GM23338 (cell line): ENCODE measurements around the gene TPM1. TPM values are rescaled to one million over a fixed set of nuclear protein-coding genes. Genes with fewer than 3 reads are reported as not detected.
A peak's percentile ranks its signal among the peaks of the same experiment; 100 is the strongest.
"Not testable (repeated sequence)": the region's sequence is repeated elsewhere in the genome, so short reads cannot be mapped to it uniquely, and the experiment has no call there.

Source experiments
- ATAC-seq: fragments of 200-7000 bp; cut with Tn5 transposase; 3 replicates; pipeline ENCODE4 v1.9.1; 2020
- DNase-seq: peaks from one replicate; pipeline ENCODE4 v3.0.0-alpha.2; 2015; ENCODE audit warnings: low spot score
- H2AFZ ChIP-seq: fragments of 200-600 bp; sonication (generic); 2 replicates; pipeline ENCODE4 v1.8.0; 2016; ENCODE audit warnings: antibody characterized with exemption, mild to moderate bottlenecking, moderate library complexity
- H3F3A ChIP-seq: fragments of 200-600 bp; sonication (generic); replicated peaks from 2 replicates; pipeline ENCODE4 v1.8.0; 2017; ENCODE audit warnings: antibody characterized with exemption, mixed run types, low read depth
- H3K27ac ChIP-seq: fragments of 200-600 bp; sonication (generic); 2 replicates; pipeline ENCODE4 v1.6.1; 2016; ENCODE audit warnings: low read depth
- H3K27me3 ChIP-seq: fragments of 200-600 bp; sonication (generic); 2 replicates; pipeline ENCODE4 v1.8.0; 2016; ENCODE audit warnings: mild to moderate bottlenecking, mixed run types, moderate library complexity; ENCODE audit not compliant: insufficient read depth
- H3K36me3 ChIP-seq: fragments of 200-600 bp; sonication (generic); 2 replicates; pipeline ENCODE4 v1.8.0; 2016; ENCODE audit warnings: mild to moderate bottlenecking; ENCODE audit not compliant: insufficient read depth
- H3K4me1 ChIP-seq: fragments of 200-600 bp; sonication (generic); 2 replicates; pipeline ENCODE4 v1.8.0; 2016; ENCODE audit warnings: mild to moderate bottlenecking, moderate library complexity; ENCODE audit not compliant: insufficient read depth
- H3K4me2 ChIP-seq: fragments of 200-600 bp; sonication (generic); 2 replicates; pipeline ENCODE4 v1.7.1; 2017; ENCODE audit warnings: mixed run types
- H3K4me3 ChIP-seq: fragments of 200-600 bp; sonication (generic); 2 replicates; pipeline ENCODE4 v1.6.1; 2016; ENCODE audit warnings: mixed run types
- H3K79me2 ChIP-seq: fragments of 200-600 bp; sonication (generic); replicated peaks from 2 replicates; pipeline ENCODE4 v1.8.0; 2017; ENCODE audit warnings: mild to moderate bottlenecking; ENCODE audit not compliant: insufficient read depth
- H3K9me2 ChIP-seq: fragments of 200-600 bp; sonication (generic); 2 replicates; pipeline ENCODE4 v1.8.0; 2017; ENCODE audit not compliant: insufficient read depth
- H4K20me1 ChIP-seq: fragments of 200-600 bp; sonication (generic); replicated peaks from 2 replicates; pipeline ENCODE4 v1.8.0; 2017; ENCODE audit warnings: mild to moderate bottlenecking; ENCODE audit not compliant: insufficient read depth
- H3K27ac Mint-ChIP-seq: 2 replicates; pipeline ENCODE4 v1.8.0; 2020; ENCODE audit warnings: inconsistent platforms, mild to moderate bottlenecking, moderate library complexity, mixed read lengths
- H3K27me3 Mint-ChIP-seq: 3 replicates; pipeline ENCODE4 v1.8.0; 2022; ENCODE audit warnings: low read depth, mild to moderate bottlenecking, moderate library complexity, mixed read lengths, inconsistent platforms; ENCODE audit not compliant: insufficient read depth, poor library complexity
- H3K36me3 Mint-ChIP-seq: 3 replicates; pipeline ENCODE4 v1.8.0; 2021; ENCODE audit warnings: low read depth, mild to moderate bottlenecking, inconsistent platforms, moderate library complexity, mixed read lengths
- H3K4me1 Mint-ChIP-seq: 3 replicates; pipeline ENCODE4 v1.8.0; 2020; ENCODE audit warnings: mild to moderate bottlenecking, inconsistent platforms, mixed read lengths
- H3K4me3 Mint-ChIP-seq: 3 replicates; pipeline ENCODE4 v1.8.0; 2021; ENCODE audit warnings: moderate library complexity, mild to moderate bottlenecking, inconsistent platforms, mixed read lengths
- H3K9me3 Mint-ChIP-seq: 3 replicates; pipeline ENCODE4 v1.8.0; 2020; ENCODE audit warnings: moderate library complexity, mild to moderate bottlenecking, inconsistent platforms, mixed read lengths
- EZH2 ChIP-seq: fragments of 200-600 bp; sonication (generic); IDR thresholded peaks from one replicate; pipeline ENCODE4 v1.8.0; 2017; ENCODE audit warnings: antibody characterized with exemption, mild to moderate bottlenecking, low read depth; ENCODE audit not compliant: unreplicated experiment
- NANOG ChIP-seq: IDR thresholded peaks from 2 replicates; pipeline ENCODE4 v1.6.1; 2016; ENCODE audit warnings: antibody characterized with exemption, borderline replicate concordance
- POLR2AphosphoS5 ChIP-seq: IDR thresholded peaks from 2 replicates; pipeline ENCODE4 v1.6.1; 2016; ENCODE audit warnings: antibody characterized with exemption, low read depth
- STAT1 ChIP-seq: IDR thresholded peaks from one replicate; pipeline ENCODE4 v1.6.1; 2016; ENCODE audit warnings: antibody characterized with exemption; ENCODE audit not compliant: unreplicated experiment
- ZNF114 ChIP-seq: fragments of 250-450 bp; sonication (Bioruptor Pico); IDR thresholded peaks from 2 replicates; pipeline ENCODE4 v1.5.0; 2020; ENCODE audit warnings: mild to moderate bottlenecking, moderate library complexity
- polyA plus RNA-seq: library from polyadenylated mRNA; unstranded; fragments of >200 nt; fragmentation: Nextera tagmentation; extraction: Ambion mirVana; gene quantifications from 2 replicates; pipeline ENCODE4 v1.2.1, GENCODE V29; 2016
- total RNA-seq: library from RNA; depleted of rRNA; stranded (reverse); fragments of >200 nt; shearing (Covaris generic); gene quantifications from 2 replicates; pipeline ENCODE4 v1.2.3, GENCODE V29; 2014
- TF ChIP-seq, protein P1 (sequence below), 2 experiments: fragments of 200-600 bp in 1 of 2; sonication (generic) in 1 of 2; conservative IDR thresholded peaks; 2 replicates each; pipeline versions ENCODE4 v1.5.1 to v1.6.1; 2016 to 2017; ENCODE audit warnings: antibody characterized with exemption in 2 of 2, low read depth in 2 of 2, mild to moderate bottlenecking in 2 of 2, moderate library complexity in 1 of 2
- TF ChIP-seq, protein P2 (sequence below): IDR thresholded peaks from 2 replicates; pipeline ENCODE4 v1.6.1; 2016; ENCODE audit warnings: antibody characterized with exemption

Gene TPM1
- total and polyA plus RNA-seq, 2 experiments from 2014 or later = 449 to 913 TPM

DNA sequence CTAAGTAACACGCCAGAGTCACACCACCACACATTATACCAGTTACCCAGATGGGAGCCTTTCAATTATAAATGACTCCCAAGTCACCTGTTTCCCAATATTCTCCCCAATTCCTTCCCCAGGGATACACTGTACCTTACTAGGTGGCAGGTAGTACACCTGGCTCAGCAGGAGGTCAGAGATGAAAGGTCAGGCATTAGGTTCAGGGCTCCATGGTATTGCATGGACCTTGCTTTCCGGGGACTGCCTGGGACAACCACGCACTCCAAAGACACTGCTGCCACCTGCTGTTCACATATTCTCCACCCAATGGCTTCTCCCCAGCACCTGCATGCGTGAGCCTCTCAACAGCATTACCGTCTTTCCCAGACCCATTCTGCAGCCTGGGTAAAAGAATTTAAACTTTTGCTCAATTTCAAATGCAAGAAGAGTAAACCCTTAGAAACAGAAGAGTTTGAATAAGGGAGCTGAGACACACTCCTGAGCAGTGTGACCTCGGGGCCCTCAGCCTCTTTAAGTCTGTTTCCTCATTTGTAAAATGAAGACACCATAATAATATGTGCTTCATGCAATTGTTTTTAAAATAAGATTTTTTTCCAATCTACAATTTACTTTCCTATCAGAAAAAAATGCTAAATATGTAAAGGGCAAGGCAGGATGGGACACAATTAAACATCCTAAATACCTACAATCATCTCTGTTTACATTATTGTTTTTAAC, 51.1 kb downstream of the TPM1 start:
- H3K4me3 Mint-ChIP-seq = no peak overlapping the region
- peak; percentile 94 for ATAC-seq
- Histone ChIP-seq H3K4me3 (no peak overlapping the region), H3K4me1 (peaks cover 13% of the 10 kb centered on the region), H3K4me2 (no peak overlapping the region), H3K9me2 (no peaks in the 10 kb centered on the region), H2AFZ (no peak overlapping the region), H4K20me1 (no peaks in the 10 kb centered on the region), H3K27me3 (no peaks in the 10 kb centered on the region), H3K36me3 (no peaks in the 10 kb centered on the region), H3K79me2 (no peaks in the 10 kb centered on the region), H3F3A (peaks cover 8% of the 10 kb centered on the region; the same call in 1 of the 2 replicates), H3K27ac (no peak overlapping the region; the same call in 1 of the 2 replicates)
- peaks cover 14% of the 10 kb centered on the region; the same call in 2 of the 3 replicates for H3K9me3 Mint-ChIP-seq
- H3K36me3 Mint-ChIP-seq = peaks cover 3% of the 10 kb centered on the region; the same call in 1 of the 3 replicates
- H3K4me1 Mint-ChIP-seq = peaks cover 21% of the 10 kb centered on the region
- H3K27ac Mint-ChIP-seq = no peak overlapping the region
- no peak for TF ChIP-seq ZNF114 (CRISPR knock-in tag)
- TF ChIP-seq, protein P1, sequence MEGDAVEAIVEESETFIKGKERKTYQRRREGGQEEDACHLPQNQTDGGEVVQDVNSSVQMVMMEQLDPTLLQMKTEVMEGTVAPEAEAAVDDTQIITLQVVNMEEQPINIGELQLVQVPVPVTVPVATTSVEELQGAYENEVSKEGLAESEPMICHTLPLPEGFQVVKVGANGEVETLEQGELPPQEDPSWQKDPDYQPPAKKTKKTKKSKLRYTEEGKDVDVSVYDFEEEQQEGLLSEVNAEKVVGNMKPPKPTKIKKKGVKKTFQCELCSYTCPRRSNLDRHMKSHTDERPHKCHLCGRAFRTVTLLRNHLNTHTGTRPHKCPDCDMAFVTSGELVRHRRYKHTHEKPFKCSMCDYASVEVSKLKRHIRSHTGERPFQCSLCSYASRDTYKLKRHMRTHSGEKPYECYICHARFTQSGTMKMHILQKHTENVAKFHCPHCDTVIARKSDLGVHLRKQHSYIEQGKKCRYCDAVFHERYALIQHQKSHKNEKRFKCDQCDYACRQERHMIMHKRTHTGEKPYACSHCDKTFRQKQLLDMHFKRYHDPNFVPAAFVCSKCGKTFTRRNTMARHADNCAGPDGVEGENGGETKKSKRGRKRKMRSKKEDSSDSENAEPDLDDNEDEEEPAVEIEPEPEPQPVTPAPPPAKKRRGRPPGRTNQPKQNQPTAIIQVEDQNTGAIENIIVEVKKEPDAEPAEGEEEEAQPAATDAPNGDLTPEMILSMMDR (conservative IDR thresholded peaks at IDR 0.05; ENCODE audit: low read depth in 2 of 2) = peak; percentile 87 to 99
- H3K27me3 Mint-ChIP-seq = peaks cover 6% of the 10 kb centered on the region
- peak; percentile 95 for DNase-seq

DNA sequence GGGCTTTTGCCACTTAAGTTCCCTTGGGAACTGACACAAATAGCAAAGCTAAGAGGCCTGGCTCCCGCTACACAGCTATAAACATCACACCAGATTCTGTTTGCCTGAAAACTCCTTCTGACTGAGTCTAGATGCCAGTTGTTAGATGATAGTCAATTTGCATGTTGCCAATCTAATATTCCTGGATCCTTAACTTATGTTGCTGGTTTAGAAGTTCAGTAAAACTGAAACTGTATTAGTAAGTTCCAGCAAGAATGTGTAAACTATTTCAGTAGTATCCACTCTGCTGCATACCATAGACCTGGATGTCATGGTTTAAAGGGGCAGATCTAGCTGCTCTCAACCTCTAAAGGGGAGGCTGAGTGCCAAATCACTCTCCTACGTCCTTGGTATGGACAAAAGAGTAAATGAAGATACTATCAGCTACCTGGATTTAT, 52.0 kb downstream of the TPM1 start:
- Histone ChIP-seq H3K27me3 (no peaks in the 10 kb centered on the region), H3K79me2 (no peaks in the 10 kb centered on the region), H4K20me1 (no peaks in the 10 kb centered on the region), H3F3A (0 out of 2 replicates have a peak, but pooled peaks cover 3% of the 10 kb centered on the region), H3K27ac (peak overlapping the region; percentile 4; the same call in 1 of the 2 replicates), H3K36me3 (no peaks in the 10 kb centered on the region), H3K9me2 (no peaks in the 10 kb centered on the region), H3K4me1 (peaks cover 6% of the 10 kb centered on the region), H3K4me2 (no peak overlapping the region), H3K4me3 (no peak overlapping the region), H2AFZ (no peak overlapping the region)
- Mint-ChIP-seq H3K4me1 (peaks cover 12% of the 10 kb centered on the region), H3K27ac (no peak overlapping the region), H3K36me3 (peaks cover 5% of the 10 kb centered on the region; the same call in 2 of the 3 replicates), H3K27me3 (peaks cover 6% of the 10 kb centered on the region), H3K9me3 (peaks cover 16% of the 10 kb centered on the region), H3K4me3 (no peak overlapping the region)
- ATAC-seq (no peak), DNase-seq (no peak)
- no peak for TF ChIP-seq STAT1
- no peak for TF ChIP-seq NANOG

DNA sequence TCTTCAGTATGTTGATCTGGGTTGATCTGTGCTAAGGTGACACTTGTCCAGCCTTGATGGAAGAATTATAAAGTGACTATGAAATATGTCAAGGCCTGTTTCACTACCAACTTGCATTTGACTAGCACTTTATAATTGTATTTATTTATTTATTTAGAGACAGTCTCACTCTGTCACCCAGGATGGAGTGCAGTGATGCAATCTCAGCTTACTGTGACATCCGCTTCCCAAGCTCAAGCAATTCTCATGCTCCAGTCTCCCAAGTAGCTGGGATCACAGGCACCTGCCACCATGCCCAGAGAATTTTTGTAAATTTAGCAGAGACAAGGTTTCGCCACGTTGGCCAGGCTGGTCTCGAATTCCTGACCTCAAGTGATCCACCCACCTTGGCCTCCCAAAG, 53.6 kb downstream of the TPM1 start:
- Histone ChIP-seq H3K79me2 (no peaks in the 10 kb centered on the region), H3K27ac (no peak overlapping the region), H3K36me3 (no peaks in the 10 kb centered on the region), H2AFZ (no peak overlapping the region), H3K4me3 (no peak overlapping the region), H3K4me2 (no peak overlapping the region), H3K9me2 (no peaks in the 10 kb centered on the region), H4K20me1 (no peaks in the 10 kb centered on the region), H3F3A (no peaks in the 10 kb centered on the region), H3K4me1 (no peaks in the 10 kb centered on the region; the same call in 1 of the 2 replicates), H3K27me3 (no peaks in the 10 kb centered on the region)
- Mint-ChIP-seq H3K27me3 (peaks cover 6% of the 10 kb centered on the region), H3K9me3 (peaks cover 30% of the 10 kb centered on the region), H3K36me3 (peaks cover 12% of the 10 kb centered on the region; the same call in 2 of the 3 replicates), H3K4me3 (no peak overlapping the region), H3K4me1 (peaks cover 4% of the 10 kb centered on the region; the same call in 2 of the 3 replicates), H3K27ac (no peak overlapping the region)
- TF ChIP-seq, protein P2, sequence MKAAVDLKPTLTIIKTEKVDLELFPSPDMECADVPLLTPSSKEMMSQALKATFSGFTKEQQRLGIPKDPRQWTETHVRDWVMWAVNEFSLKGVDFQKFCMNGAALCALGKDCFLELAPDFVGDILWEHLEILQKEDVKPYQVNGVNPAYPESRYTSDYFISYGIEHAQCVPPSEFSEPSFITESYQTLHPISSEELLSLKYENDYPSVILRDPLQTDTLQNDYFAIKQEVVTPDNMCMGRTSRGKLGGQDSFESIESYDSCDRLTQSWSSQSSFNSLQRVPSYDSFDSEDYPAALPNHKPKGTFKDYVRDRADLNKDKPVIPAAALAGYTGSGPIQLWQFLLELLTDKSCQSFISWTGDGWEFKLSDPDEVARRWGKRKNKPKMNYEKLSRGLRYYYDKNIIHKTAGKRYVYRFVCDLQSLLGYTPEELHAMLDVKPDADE = no peak
- TF ChIP-seq POLR2AphosphoS5 = no peak
- no peak for TF ChIP-seq EZH2
- TF ChIP-seq STAT1 = no peak
- ATAC-seq (no peak), DNase-seq (no peak)

DNA sequence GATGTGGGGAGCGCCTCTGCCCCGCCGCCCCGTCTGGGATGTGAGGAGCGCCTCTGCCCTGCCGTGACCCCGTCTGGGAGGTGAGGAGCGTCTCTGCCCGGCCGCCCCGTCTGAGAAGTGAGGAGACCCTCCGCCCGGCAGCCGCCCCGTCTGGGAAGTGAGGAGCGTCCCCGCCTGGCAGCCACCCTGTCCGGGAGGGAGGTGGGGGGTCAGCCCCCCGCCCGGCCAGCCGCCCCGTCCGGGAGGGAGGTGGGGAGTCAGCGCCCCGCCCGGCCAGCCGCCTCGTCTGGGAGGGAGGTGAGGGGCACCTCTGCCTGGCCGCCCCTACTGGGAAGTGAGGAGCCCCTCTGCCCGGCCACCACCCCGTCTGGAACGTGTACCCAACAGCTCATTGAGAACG, 56.4 kb downstream of the TPM1 start:
- not testable (repeated sequence) for H3K4me3 Mint-ChIP-seq, H3K27me3 Mint-ChIP-seq, H3K4me1 Mint-ChIP-seq

More for the DNA sequence above, 56.4 kb downstream of the TPM1 start:
- not testable (repeated sequence) for H3K4me2 ChIP-seq, H3K9me2 ChIP-seq, H3K4me1 ChIP-seq, ATAC-seq, H3F3A ChIP-seq, H3K36me3 ChIP-seq, H3K27ac ChIP-seq, H3K79me2 ChIP-seq, DNase-seq, H3K27ac Mint-ChIP-seq, H3K4me3 ChIP-seq, H2AFZ ChIP-seq, H4K20me1 ChIP-seq, H3K27me3 ChIP-seq
- H3K36me3 Mint-ChIP-seq = peaks cover 12% of the 10 kb centered on the region; the same call in 2 of the 3 replicates
- H3K9me3 Mint-ChIP-seq = peaks cover 30% of the 10 kb centered on the region
